Neural progenitor cell (in vitro differentiated cells): ENCODE measurements around the gene SMAD7. TPM values are rescaled to one million over a fixed set of nuclear protein-coding genes. Genes with fewer than 3 reads are reported as not detected.

Experiments
- DNase-seq: peaks from one replicate; pipeline ENCODE4 v3.0.0-alpha.2; 2016; ENCODE audit warnings: low spot score
- H2AFZ ChIP-seq: fragments of 200-600 bp; sonication (generic); replicated peaks from 2 replicates; pipeline ENCODE4 v1.6.1; 2016; ENCODE audit warnings: antibody characterized with exemption
- H3F3A ChIP-seq: fragments of 200-600 bp; sonication (generic); 2 replicates; pipeline ENCODE4 v1.6.1; 2016; ENCODE audit warnings: antibody characterized with exemption, low read depth
- H3K27ac ChIP-seq: fragments of 200-600 bp; sonication (generic); 2 replicates; pipeline ENCODE4 v1.5.1; 2016; ENCODE audit warnings: mild to moderate bottlenecking
- H3K27me3 ChIP-seq: fragments of 200-600 bp; sonication (generic); 2 replicates; pipeline ENCODE4 v1.6.1; 2016; ENCODE audit warnings: mild to moderate bottlenecking, moderate library complexity
- H3K36me3 ChIP-seq: fragments of 200-600 bp; sonication (generic); 2 replicates; pipeline ENCODE4 v1.5.1; 2016
- H3K4me1 ChIP-seq: fragments of 200-600 bp; sonication (generic); 2 replicates; pipeline ENCODE4 v1.6.1; 2016; ENCODE audit warnings: mixed run types
- H3K4me2 ChIP-seq: fragments of 200-600 bp; sonication (generic); 2 replicates; pipeline ENCODE4 v1.6.1; 2016
- H3K4me3 ChIP-seq: fragments of 200-600 bp; sonication (generic); 2 replicates; pipeline ENCODE4 v1.5.1; 2016
- H3K79me2 ChIP-seq: fragments of 200-600 bp; sonication (generic); 2 replicates; pipeline ENCODE4 v1.6.1; 2016; ENCODE audit warnings: low read depth
- H3K9ac ChIP-seq: fragments of 200-600 bp; sonication (generic); 2 replicates; pipeline ENCODE4 v1.6.1; 2016
- H3K9me3 ChIP-seq: fragments of 200-600 bp; sonication (generic); 2 replicates; pipeline ENCODE4 v1.5.1; 2016; ENCODE audit warnings: low read depth
- H4K20me1 ChIP-seq: fragments of 200-600 bp; sonication (generic); 2 replicates; pipeline ENCODE4 v1.6.1; 2016; ENCODE audit warnings: low read depth
- H3K27ac Mint-ChIP-seq: 3 replicates; pipeline ENCODE4 v1.8.0; 2021; ENCODE audit warnings: mixed read lengths
- H3K27me3 Mint-ChIP-seq: 2 replicates; pipeline ENCODE4 v1.8.0; 2022; ENCODE audit warnings: low read depth, mild to moderate bottlenecking, inconsistent platforms, moderate library complexity, mixed read lengths; ENCODE audit not compliant: insufficient read depth
- H3K36me3 Mint-ChIP-seq: 3 replicates; pipeline ENCODE4 v1.8.0; 2021; ENCODE audit warnings: mixed read lengths
- H3K4me1 Mint-ChIP-seq: 3 replicates; pipeline ENCODE4 v1.8.0; 2021; ENCODE audit warnings: mixed read lengths
- H3K4me3 Mint-ChIP-seq: 3 replicates; pipeline ENCODE4 v1.8.0; 2021; ENCODE audit warnings: mild to moderate bottlenecking, moderate library complexity, mixed read lengths
- H3K9me3 Mint-ChIP-seq: 3 replicates; pipeline ENCODE4 v1.8.0; 2020; ENCODE audit warnings: mixed read lengths
- EZH2 ChIP-seq: fragments of 200-600 bp; sonication (generic); IDR thresholded peaks from 2 replicates; pipeline ENCODE4 v1.6.1; 2017; ENCODE audit warnings: antibody characterized with exemption, mild to moderate bottlenecking, moderate library complexity
- EZH2phosphoT487 ChIP-seq: fragments of 200-600 bp; sonication (generic); IDR thresholded peaks from 2 replicates; pipeline ENCODE4 v1.6.1; 2017; ENCODE audit warnings: antibody characterized with exemption
- total RNA-seq: library from RNA; depleted of rRNA; stranded (reverse); fragments of >200 nt; gene quantifications from 2 replicates; pipeline ENCODE4 v1.2.3, GENCODE V29; 2015; ENCODE audit warnings: low replicate concordance
- TF ChIP-seq, protein P1 (sequence below): fragments of 200-600 bp; sonication (generic); IDR thresholded peaks from 2 replicates; pipeline ENCODE4 v1.5.1; 2017; ENCODE audit warnings: antibody characterized with exemption, mild to moderate bottlenecking

Gene SMAD7
- total RNA-seq, 1 donor from 2014 or later: 1.1 TPM

GRCh38 chr18:48884306-48884705, 66.5 kb downstream of the SMAD7 start:
- no peaks in the 10 kb centered on the region for H3K36me3 ChIP-seq
- no peaks in the 10 kb centered on the region for H4K20me1 ChIP-seq
- H3K79me2 ChIP-seq: no peaks in the 10 kb centered on the region
- peak overlapping the region; percentile 68 for H3K27ac Mint-ChIP-seq
- peaks cover 35% of the 10 kb centered on the region for H3K4me1 Mint-ChIP-seq
- H3K36me3 Mint-ChIP-seq: no peaks in the 10 kb centered on the region
- TF ChIP-seq EZH2 (no peak), EZH2phosphoT487 (no peak)
- TF ChIP-seq, protein P1, sequence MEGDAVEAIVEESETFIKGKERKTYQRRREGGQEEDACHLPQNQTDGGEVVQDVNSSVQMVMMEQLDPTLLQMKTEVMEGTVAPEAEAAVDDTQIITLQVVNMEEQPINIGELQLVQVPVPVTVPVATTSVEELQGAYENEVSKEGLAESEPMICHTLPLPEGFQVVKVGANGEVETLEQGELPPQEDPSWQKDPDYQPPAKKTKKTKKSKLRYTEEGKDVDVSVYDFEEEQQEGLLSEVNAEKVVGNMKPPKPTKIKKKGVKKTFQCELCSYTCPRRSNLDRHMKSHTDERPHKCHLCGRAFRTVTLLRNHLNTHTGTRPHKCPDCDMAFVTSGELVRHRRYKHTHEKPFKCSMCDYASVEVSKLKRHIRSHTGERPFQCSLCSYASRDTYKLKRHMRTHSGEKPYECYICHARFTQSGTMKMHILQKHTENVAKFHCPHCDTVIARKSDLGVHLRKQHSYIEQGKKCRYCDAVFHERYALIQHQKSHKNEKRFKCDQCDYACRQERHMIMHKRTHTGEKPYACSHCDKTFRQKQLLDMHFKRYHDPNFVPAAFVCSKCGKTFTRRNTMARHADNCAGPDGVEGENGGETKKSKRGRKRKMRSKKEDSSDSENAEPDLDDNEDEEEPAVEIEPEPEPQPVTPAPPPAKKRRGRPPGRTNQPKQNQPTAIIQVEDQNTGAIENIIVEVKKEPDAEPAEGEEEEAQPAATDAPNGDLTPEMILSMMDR: no peak
- no peaks in the 10 kb centered on the region for H3F3A ChIP-seq
- H3K4me3 ChIP-seq: no peak overlapping the region
- H3K9me3 Mint-ChIP-seq: peaks cover 10% of the 10 kb centered on the region
- no peak overlapping the region for H3K4me2 ChIP-seq
- H3K4me3 Mint-ChIP-seq: no peak overlapping the region
- H3K9ac ChIP-seq: no peak overlapping the region
- peaks cover 12% of the 10 kb centered on the region for H3K4me1 ChIP-seq
- no peak overlapping the region for H3K27ac ChIP-seq
- no peak for DNase-seq
- H3K27me3 ChIP-seq: no peaks in the 10 kb centered on the region
- peaks cover 10% of the 10 kb centered on the region for H3K27me3 Mint-ChIP-seq
- no peak overlapping the region for H2AFZ ChIP-seq
- H3K9me3 ChIP-seq: no peaks in the 10 kb centered on the region

DNA sequence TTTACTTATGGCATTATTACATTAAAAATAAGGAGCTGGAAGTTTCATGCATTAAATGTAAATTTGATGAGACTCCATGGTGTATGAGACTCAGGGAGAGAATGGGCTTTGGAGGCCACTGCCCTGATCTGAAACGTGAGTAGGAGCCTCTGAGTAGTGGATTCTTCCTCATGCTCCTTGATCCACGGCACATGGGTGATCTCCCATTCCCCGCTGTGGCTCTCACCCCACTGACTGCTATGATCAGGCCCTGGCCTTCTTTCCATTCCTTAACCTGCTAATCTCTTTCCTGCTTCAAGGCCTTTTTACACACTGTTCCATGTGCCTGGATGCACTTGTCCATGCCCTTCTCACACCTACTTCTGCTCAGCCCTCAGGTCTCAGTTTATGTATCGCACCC, 68.4 kb downstream of the SMAD7 start:
- DNase-seq: no peak
- Histone ChIP-seq H3K9me3 (no peaks in the 10 kb centered on the region), H3K9ac (no peak overlapping the region), H2AFZ (no peak overlapping the region), H3F3A (no peaks in the 10 kb centered on the region), H3K4me2 (no peak overlapping the region), H4K20me1 (no peaks in the 10 kb centered on the region), H3K4me3 (no peak overlapping the region), H3K4me1 (no peaks in the 10 kb centered on the region), H3K27ac (no peak overlapping the region), H3K79me2 (no peaks in the 10 kb centered on the region), H3K27me3 (no peaks in the 10 kb centered on the region), H3K36me3 (no peaks in the 10 kb centered on the region)
- peaks cover 26% of the 10 kb centered on the region for H3K4me1 Mint-ChIP-seq
- H3K36me3 Mint-ChIP-seq: no peaks in the 10 kb centered on the region
- peaks cover 10% of the 10 kb centered on the region for H3K9me3 Mint-ChIP-seq
- peaks cover 11% of the 10 kb centered on the region for H3K27me3 Mint-ChIP-seq
- no peak for TF ChIP-seq EZH2phosphoT487
- no peak for TF ChIP-seq EZH2
- TF ChIP-seq, protein P1: no peak
- H3K4me3 Mint-ChIP-seq: no peak overlapping the region
- H3K27ac Mint-ChIP-seq: peak overlapping the region; percentile 54

DNA sequence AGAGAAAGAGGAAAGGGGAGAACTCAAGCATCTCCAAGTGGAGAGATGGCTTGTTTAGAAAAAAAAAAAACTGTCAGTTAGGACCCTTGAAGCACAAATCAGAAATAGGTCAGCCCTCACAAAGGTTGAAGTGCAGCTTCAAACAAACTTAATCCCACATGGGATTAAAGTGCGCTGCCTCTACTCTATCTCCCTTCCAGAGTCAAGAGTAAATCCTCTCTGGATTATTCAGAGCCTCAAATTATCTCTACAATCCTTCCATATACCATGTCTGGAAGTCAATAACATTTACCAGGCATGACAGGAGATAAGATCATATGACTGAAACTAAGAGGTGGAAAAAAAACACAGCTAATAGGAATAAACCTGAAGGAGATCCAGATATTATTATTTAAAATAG, 69.8 kb downstream of the SMAD7 start:
- Histone ChIP-seq H3K27ac (no peak overlapping the region), H3K4me2 (no peak overlapping the region), H4K20me1 (no peaks in the 10 kb centered on the region), H3K9me3 (no peaks in the 10 kb centered on the region), H3K27me3 (no peaks in the 10 kb centered on the region), H3K4me3 (no peak overlapping the region), H2AFZ (no peak overlapping the region), H3K9ac (no peak overlapping the region), H3K36me3 (no peaks in the 10 kb centered on the region), H3K79me2 (no peaks in the 10 kb centered on the region), H3K4me1 (no peaks in the 10 kb centered on the region), H3F3A (no peaks in the 10 kb centered on the region)
- no peak for DNase-seq
- Mint-ChIP-seq H3K27me3 (peaks cover 12% of the 10 kb centered on the region), H3K4me3 (no peak overlapping the region), H3K4me1 (peaks cover 30% of the 10 kb centered on the region), H3K36me3 (no peaks in the 10 kb centered on the region), H3K9me3 (peaks cover 10% of the 10 kb centered on the region), H3K27ac (no peak overlapping the region)
- TF ChIP-seq EZH2 (no peak), EZH2phosphoT487 (no peak)
- TF ChIP-seq, protein P1: no peak

DNA sequence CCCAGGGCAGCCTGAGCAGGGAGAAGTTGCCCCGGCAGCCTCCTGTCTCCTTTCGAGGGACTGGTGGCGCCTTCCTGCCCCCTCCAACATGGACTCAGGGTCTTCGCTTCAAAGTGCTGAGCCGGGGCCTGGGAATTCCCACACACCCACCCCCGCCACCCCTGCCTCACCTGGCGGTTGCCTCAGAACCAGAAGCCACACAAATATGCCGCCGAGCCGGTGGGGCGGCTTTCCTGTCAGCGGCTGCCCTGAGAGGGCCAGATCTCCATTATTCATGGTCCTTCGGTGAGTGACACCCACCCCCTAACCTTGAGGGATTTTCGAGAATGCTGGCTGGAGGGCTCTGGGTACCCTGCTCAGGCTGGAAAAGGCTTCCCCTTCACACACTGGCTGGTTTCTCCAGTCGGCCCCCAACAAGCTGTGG, 71.7 kb downstream of the SMAD7 start:
- Mint-ChIP-seq H3K36me3 (no peaks in the 10 kb centered on the region), H3K27me3 (peaks cover 9% of the 10 kb centered on the region), H3K27ac (no peak overlapping the region), H3K4me3 (no peak overlapping the region), H3K4me1 (peaks cover 25% of the 10 kb centered on the region), H3K9me3 (peaks cover 10% of the 10 kb centered on the region)
- no peak overlapping the region for H2AFZ ChIP-seq
- H3K4me1 ChIP-seq: no peaks in the 10 kb centered on the region
- no peaks in the 10 kb centered on the region for H3F3A ChIP-seq
- H3K79me2 ChIP-seq: no peaks in the 10 kb centered on the region
- H3K36me3 ChIP-seq: no peaks in the 10 kb centered on the region
- DNase-seq: no peak
- no peaks in the 10 kb centered on the region for H3K9me3 ChIP-seq
- no peak overlapping the region for H3K27ac ChIP-seq
- no peak overlapping the region for H3K4me2 ChIP-seq
- TF ChIP-seq, protein P1: no peak
- TF ChIP-seq EZH2 (no peak), EZH2phosphoT487 (no peak)
- H3K4me3 ChIP-seq: no peak overlapping the region
- no peaks in the 10 kb centered on the region for H3K27me3 ChIP-seq
- H3K9ac ChIP-seq: no peak overlapping the region
- no peaks in the 10 kb centered on the region for H4K20me1 ChIP-seq
